Nephron progenitor cell (in vitro differentiated cells): ENCODE results near the gene SMCO3.
A peak's percentile ranks its signal among the peaks of the same experiment; 100 is the strongest.
"Not testable (repeated sequence)": the region's sequence is repeated elsewhere in the genome, so short reads cannot be mapped to it uniquely, and the experiment has no call there.

Source experiments
- DNase-seq: peaks from one replicate; pipeline ENCODE4 v3.0.0; 2021
- H3K27ac Mint-ChIP-seq: 2 replicates; pipeline ENCODE4 v1.8.0; 2021; ENCODE audit warnings: mild to moderate bottlenecking, moderate library complexity, mixed read lengths
- H3K27me3 Mint-ChIP-seq: 2 replicates; pipeline ENCODE4 v1.8.0; 2021; ENCODE audit warnings: mild to moderate bottlenecking, low read depth, mixed read lengths; ENCODE audit not compliant: poor library complexity
- H3K36me3 Mint-ChIP-seq: 2 replicates; pipeline ENCODE4 v1.8.0; 2021; ENCODE audit warnings: low read depth, mixed read lengths
- H3K4me1 Mint-ChIP-seq: 2 replicates; pipeline ENCODE4 v1.8.0; 2021; ENCODE audit warnings: mixed read lengths
- H3K4me3 Mint-ChIP-seq: 2 replicates; pipeline ENCODE4 v1.8.0; 2021; ENCODE audit warnings: mild to moderate bottlenecking, moderate library complexity, mixed read lengths
- H3K9me3 Mint-ChIP-seq: 2 replicates; pipeline ENCODE4 v1.8.0; 2021; ENCODE audit warnings: mild to moderate bottlenecking, moderate library complexity, mixed read lengths
- CTCF ChIP-seq: fragments of 200-600 bp; sonication (generic); IDR thresholded peaks from 2 replicates; pipeline ENCODE4 v1.5.0; 2021; ENCODE audit warnings: antibody characterized with exemption

SMCO3 gene

GRCh38 chr12:14769969-14770495, 44.0 kb downstream of the SMCO3 start:
- Mint-ChIP-seq H3K4me3 (peak overlapping the region; percentile 99), H3K9me3 (peaks cover 26% of the 10 kb centered on the region), H3K4me1 (peaks cover 52% of the 10 kb centered on the region), H3K36me3 (peaks cover 30% of the 10 kb centered on the region), H3K27ac (peak overlapping the region; percentile 99), H3K27me3 (peaks cover 6% of the 10 kb centered on the region)
- peak; percentile 84 for DNase-seq
- peak; percentile 69 for TF ChIP-seq CTCF

GRCh38 chr12:14769466-14769968, 44.5 kb downstream of the SMCO3 start:
- Mint-ChIP-seq H3K27ac (peak overlapping the region; percentile 99), H3K9me3 (peaks cover 26% of the 10 kb centered on the region), H3K4me1 (peaks cover 47% of the 10 kb centered on the region), H3K27me3 (peaks cover 6% of the 10 kb centered on the region), H3K36me3 (peaks cover 35% of the 10 kb centered on the region), H3K4me3 (peak overlapping the region; percentile 99)
- TF ChIP-seq CTCF: no peak
- peak; percentile 56 for DNase-seq

GRCh38 chr12:14768823-14769405, 45.1 kb downstream of the SMCO3 start:
- TF ChIP-seq CTCF: no peak
- Mint-ChIP-seq H3K27me3 (peaks cover 4% of the 10 kb centered on the region), H3K4me1 (peaks cover 43% of the 10 kb centered on the region), H3K9me3 (peaks cover 26% of the 10 kb centered on the region), H3K27ac (peak overlapping the region; percentile 99), H3K4me3 (peak overlapping the region; percentile 99), H3K36me3 (peaks cover 39% of the 10 kb centered on the region)
- no peak for DNase-seq

- H3K4me1 Mint-ChIP-seq: peaks cover 39% of the 10 kb centered on the region
- TF ChIP-seq CTCF: no peak
- DNase-seq: no peak
- H3K4me3 Mint-ChIP-seq: no peak overlapping the region
- peaks cover 42% of the 10 kb centered on the region for H3K36me3 Mint-ChIP-seq
- peaks cover 26% of the 10 kb centered on the region for H3K9me3 Mint-ChIP-seq
- no peak overlapping the region for H3K27ac Mint-ChIP-seq
- H3K27me3 Mint-ChIP-seq: no peaks in the 10 kb centered on the region
Measured at GRCh38 chr12:14767617-14768016, 46.4 kb downstream of the SMCO3 start.

GRCh38 chr12:14766649-14767215, 47.2 kb downstream of the SMCO3 start:
- Mint-ChIP-seq H3K36me3 (peaks cover 51% of the 10 kb centered on the region), H3K9me3 (peaks cover 31% of the 10 kb centered on the region), H3K27ac (no peak overlapping the region), H3K27me3 (no peaks in the 10 kb centered on the region), H3K4me1 (peaks cover 32% of the 10 kb centered on the region), H3K4me3 (no peak overlapping the region)
- no peak for DNase-seq
- no peak for TF ChIP-seq CTCF

GRCh38 chr12:14766020-14766419, 48.0 kb downstream of the SMCO3 start:
- not testable (repeated sequence) for DNase-seq, H3K27ac Mint-ChIP-seq, H3K4me3 Mint-ChIP-seq, H3K27me3 Mint-ChIP-seq
- Mint-ChIP-seq H3K36me3 (peaks cover 58% of the 10 kb centered on the region), H3K9me3 (peaks cover 38% of the 10 kb centered on the region), H3K4me1 (peaks cover 30% of the 10 kb centered on the region)
